Panc1 (cell line): ENCODE results near the gene RNASE7. TPM values are rescaled to one million over a fixed set of nuclear protein-coding genes. Genes with fewer than 3 reads are reported as not detected.

Source experiments
- ATAC-seq: fragments of 200-7000 bp; cut with Tn5 transposase; 2 replicates; pipeline ENCODE4 v1.9.1; 2020; ENCODE audit warnings: mild to moderate bottlenecking, moderate library complexity
- BruUV-seq: library from RNA; stranded (reverse); fragments of 400-500 nt; replicated peaks from 2 replicates; lab custom pipeline; 2021; lab: Mats Ljungman, UMichigan
- CTCF ChIA-PET: fragments of 300-600 bp; sonication (Branson Sonifier 250); formaldehyde crosslinking; loops from one replicate; lab custom pipeline; 2022; ENCODE audit warnings: antibody characterized with exemption; lab: Charles Lee
- POLR2A ChIA-PET: fragments of 300-600 bp; sonication (Branson Sonifier 250); formaldehyde crosslinking; loops from one replicate; lab custom pipeline; 2022; ENCODE audit warnings: antibody characterized with exemption; lab: Charles Lee
- DNase-seq: peaks from one replicate; pipeline ENCODE4 v3.0.0-alpha.2; 2010; ENCODE audit warnings: low read depth, low spot score
- H3K27ac ChIP-seq: 2 replicates; pipeline ENCODE4 v1.5.1; 2011; ENCODE audit warnings: mild to moderate bottlenecking, low read length, inconsistent platforms
- H3K27me3 ChIP-seq: fragments of 200-500 bp; sonication (Bioruptor generic); 2 replicates; pipeline ENCODE4 v1.6.0; 2014; ENCODE audit warnings: low read length, inconsistent platforms; ENCODE audit not compliant: control insufficient read depth, insufficient read depth
- H3K36me3 ChIP-seq: fragments of 200-500 bp; sonication (Bioruptor generic); 2 replicates; pipeline ENCODE4 v1.5.1; 2014; ENCODE audit warnings: inconsistent platforms, mild to moderate bottlenecking, low read length, moderate library complexity; ENCODE audit not compliant: control insufficient read depth, insufficient read depth
- H3K4me1 ChIP-seq: 2 replicates; pipeline ENCODE4 v1.5.1; 2011; ENCODE audit warnings: inconsistent platforms, mild to moderate bottlenecking, low read length, moderate library complexity; ENCODE audit not compliant: control insufficient read depth, insufficient read depth
- H3K4me3 ChIP-seq, 2 experiments: 2 replicates each; pipeline ENCODE4 v1.5.1; 2011 to 2012; ENCODE audit warnings: low read depth in 2 of 2, low read length in 2 of 2, mild to moderate bottlenecking in 2 of 2, inconsistent platforms in 1 of 2, moderate library complexity in 1 of 2
- H3K9me3 ChIP-seq: fragments of 200-500 bp; sonication (Bioruptor generic); 2 replicates; pipeline ENCODE4 v1.5.1; 2014; ENCODE audit warnings: low read depth, mild to moderate bottlenecking, inconsistent platforms, low read length, moderate library complexity; ENCODE audit not compliant: control insufficient read depth, insufficient read depth
- POLR2AphosphoS5 ChIP-seq: IDR thresholded peaks from 2 replicates; pipeline ENCODE4 v1.6.1; 2012; ENCODE audit warnings: mild to moderate bottlenecking, low read depth, low read length, moderate library complexity
- SIN3A ChIP-seq: IDR thresholded peaks from 2 replicates; pipeline ENCODE4 v1.6.1; 2012; ENCODE audit warnings: low read depth, mild to moderate bottlenecking, low read length, moderate library complexity, borderline replicate concordance; ENCODE audit not compliant: insufficient read depth
- TCF7L2 ChIP-seq: IDR thresholded peaks from 2 replicates; pipeline ENCODE4 v1.6.1; 2011; ENCODE audit warnings: mild to moderate bottlenecking, low read depth, low read length, inconsistent platforms
- in situ Hi-C: cut with HindIII; loops from 2 replicates; pipeline ENCODE4 v1.10.0; 2016; ENCODE audit warnings: low sequenced_read_pairs, low pct_unique_long_range_greater_than_20kb
- intact Hi-C: fragments of 100-400 bp; cut with micrococcal nuclease; formaldehyde crosslinking; loops from one replicate; pipeline ENCODE4 v1.10.0; 2022; ENCODE audit not compliant: unreplicated experiment
- total RNA-seq: library from RNA; stranded (reverse); gene quantifications from one replicate; pipeline ENCODE4 v1.2.1, GENCODE V29; 2021; ENCODE audit not compliant: unreplicated experiment
- TF ChIP-seq, protein P1 (sequence below): fragments of 450-650 bp; IDR thresholded peaks from 2 replicates; pipeline ENCODE4 v1.5.1; 2017; ENCODE audit warnings: mild to moderate bottlenecking
- TF ChIP-seq, protein P2 (sequence below), 2 experiments: IDR thresholded peaks; 2 replicates each; pipeline ENCODE4 v1.6.1; 2011 to 2012; ENCODE audit warnings: low read depth in 2 of 2, control low read depth in 1 of 2, low read length in 1 of 2, mild to moderate bottlenecking in 1 of 2, moderate library complexity in 1 of 2; ENCODE audit not compliant: insufficient read depth in 1 of 2

The RNASE7 gene
- total RNA-seq, 1 experiment from 2014 or later = not detected

DNA sequence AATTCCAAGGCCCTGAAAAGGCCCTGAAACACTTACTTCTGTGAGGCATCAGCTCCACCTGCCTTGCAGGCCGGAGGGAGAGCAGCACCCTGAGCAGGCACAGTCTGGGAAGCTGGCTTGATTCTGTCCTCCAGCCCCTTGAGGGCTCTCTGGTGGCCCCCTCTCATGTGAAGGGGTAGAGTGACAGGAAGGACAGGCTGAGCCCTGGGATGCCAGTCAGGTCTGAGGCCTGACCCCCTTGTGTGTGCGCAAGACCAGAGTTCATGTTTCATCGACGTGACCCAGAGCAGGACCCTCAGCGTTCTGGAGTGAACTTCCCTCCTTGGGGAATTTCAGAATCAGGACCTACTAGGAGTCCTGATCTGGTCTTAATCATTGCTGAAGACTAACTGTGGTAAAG is 16.7 kb downstream of the RNASE7 start:
- in situ Hi-C loops = no loop called here
- CTCF ChIA-PET = no interaction called here
- no TSS peak for BruUV-seq
- no peak for DNase-seq
- no peak for TF ChIP-seq SIN3A
- TF ChIP-seq, protein P1, sequence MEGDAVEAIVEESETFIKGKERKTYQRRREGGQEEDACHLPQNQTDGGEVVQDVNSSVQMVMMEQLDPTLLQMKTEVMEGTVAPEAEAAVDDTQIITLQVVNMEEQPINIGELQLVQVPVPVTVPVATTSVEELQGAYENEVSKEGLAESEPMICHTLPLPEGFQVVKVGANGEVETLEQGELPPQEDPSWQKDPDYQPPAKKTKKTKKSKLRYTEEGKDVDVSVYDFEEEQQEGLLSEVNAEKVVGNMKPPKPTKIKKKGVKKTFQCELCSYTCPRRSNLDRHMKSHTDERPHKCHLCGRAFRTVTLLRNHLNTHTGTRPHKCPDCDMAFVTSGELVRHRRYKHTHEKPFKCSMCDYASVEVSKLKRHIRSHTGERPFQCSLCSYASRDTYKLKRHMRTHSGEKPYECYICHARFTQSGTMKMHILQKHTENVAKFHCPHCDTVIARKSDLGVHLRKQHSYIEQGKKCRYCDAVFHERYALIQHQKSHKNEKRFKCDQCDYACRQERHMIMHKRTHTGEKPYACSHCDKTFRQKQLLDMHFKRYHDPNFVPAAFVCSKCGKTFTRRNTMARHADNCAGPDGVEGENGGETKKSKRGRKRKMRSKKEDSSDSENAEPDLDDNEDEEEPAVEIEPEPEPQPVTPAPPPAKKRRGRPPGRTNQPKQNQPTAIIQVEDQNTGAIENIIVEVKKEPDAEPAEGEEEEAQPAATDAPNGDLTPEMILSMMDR = no peak
- TF ChIP-seq TCF7L2 = no peak
- TF ChIP-seq, protein P2, sequence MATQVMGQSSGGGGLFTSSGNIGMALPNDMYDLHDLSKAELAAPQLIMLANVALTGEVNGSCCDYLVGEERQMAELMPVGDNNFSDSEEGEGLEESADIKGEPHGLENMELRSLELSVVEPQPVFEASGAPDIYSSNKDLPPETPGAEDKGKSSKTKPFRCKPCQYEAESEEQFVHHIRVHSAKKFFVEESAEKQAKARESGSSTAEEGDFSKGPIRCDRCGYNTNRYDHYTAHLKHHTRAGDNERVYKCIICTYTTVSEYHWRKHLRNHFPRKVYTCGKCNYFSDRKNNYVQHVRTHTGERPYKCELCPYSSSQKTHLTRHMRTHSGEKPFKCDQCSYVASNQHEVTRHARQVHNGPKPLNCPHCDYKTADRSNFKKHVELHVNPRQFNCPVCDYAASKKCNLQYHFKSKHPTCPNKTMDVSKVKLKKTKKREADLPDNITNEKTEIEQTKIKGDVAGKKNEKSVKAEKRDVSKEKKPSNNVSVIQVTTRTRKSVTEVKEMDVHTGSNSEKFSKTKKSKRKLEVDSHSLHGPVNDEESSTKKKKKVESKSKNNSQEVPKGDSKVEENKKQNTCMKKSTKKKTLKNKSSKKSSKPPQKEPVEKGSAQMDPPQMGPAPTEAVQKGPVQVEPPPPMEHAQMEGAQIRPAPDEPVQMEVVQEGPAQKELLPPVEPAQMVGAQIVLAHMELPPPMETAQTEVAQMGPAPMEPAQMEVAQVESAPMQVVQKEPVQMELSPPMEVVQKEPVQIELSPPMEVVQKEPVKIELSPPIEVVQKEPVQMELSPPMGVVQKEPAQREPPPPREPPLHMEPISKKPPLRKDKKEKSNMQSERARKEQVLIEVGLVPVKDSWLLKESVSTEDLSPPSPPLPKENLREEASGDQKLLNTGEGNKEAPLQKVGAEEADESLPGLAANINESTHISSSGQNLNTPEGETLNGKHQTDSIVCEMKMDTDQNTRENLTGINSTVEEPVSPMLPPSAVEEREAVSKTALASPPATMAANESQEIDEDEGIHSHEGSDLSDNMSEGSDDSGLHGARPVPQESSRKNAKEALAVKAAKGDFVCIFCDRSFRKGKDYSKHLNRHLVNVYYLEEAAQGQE (IDR thresholded peaks at IDR 0.05; ENCODE audit: insufficient read depth in 1 of 2, low read depth in 2 of 2, low read length in 1 of 2) = no peak
- no peak for TF ChIP-seq POLR2AphosphoS5
- H3K27me3 ChIP-seq = no peaks in the 10 kb centered on the region; the same call in none of the 2 replicates
- no peak for ATAC-seq
- POLR2A ChIA-PET = no interaction called here
- H3K36me3 ChIP-seq = no peaks in the 10 kb centered on the region
- intact Hi-C loops = no loop called here
- no peak overlapping the region for H3K27ac ChIP-seq
- no peaks in the 10 kb centered on the region for H3K4me1 ChIP-seq
- H3K9me3 ChIP-seq = no peaks in the 10 kb centered on the region
- no peak overlapping the region for H3K4me3 ChIP-seq

DNA sequence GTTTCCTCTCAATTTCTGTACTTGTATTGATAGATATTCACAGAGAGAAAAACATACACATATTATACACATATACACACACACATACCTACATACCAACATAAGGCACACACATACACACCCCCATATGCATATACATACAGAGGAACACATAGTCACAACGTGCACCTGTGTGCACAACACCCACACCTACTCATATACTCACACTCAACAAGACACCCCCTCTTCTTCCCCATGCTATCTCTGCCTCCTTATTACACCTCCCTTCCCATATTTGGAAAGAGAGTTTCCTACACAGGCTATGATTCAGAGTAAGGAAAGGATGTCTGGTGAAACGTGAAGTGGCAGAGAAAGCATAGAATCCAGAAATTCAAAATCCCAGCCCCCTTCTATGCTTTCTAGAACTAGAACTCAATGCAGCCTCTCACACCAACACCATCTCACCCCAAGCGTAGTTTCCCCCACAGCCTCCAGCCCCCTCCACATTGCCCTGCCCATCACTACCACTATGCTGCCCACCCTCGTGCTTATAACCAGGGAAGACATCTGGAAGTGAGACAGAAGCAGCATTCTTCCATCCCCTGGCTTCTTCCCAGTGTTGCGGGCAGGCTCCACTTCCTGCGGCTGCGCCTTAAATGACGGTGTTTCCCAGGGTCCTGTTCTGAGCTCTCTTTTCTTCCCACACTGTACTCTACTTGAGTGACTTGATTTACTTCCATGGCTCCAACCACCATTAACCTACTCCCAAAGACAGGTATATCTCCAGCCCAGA is 17.9 kb downstream of the RNASE7 start:
- POLR2A ChIA-PET = no interaction called here
- no peaks in the 10 kb centered on the region for H3K36me3 ChIP-seq
- DNase-seq (no peak), ATAC-seq (no peak)
- in situ Hi-C loops = no loop called here
- H3K4me3 ChIP-seq = no peak overlapping the region
- intact Hi-C loops = no loop called here
- no peaks in the 10 kb centered on the region; the same call in none of the 2 replicates for H3K27me3 ChIP-seq
- no peak overlapping the region for H3K27ac ChIP-seq
- H3K4me1 ChIP-seq = no peaks in the 10 kb centered on the region
- BruUV-seq = no TSS peak
- CTCF ChIA-PET = no interaction called here
- no peaks in the 10 kb centered on the region for H3K9me3 ChIP-seq
- TF ChIP-seq, protein P2 (IDR thresholded peaks at IDR 0.05; ENCODE audit: insufficient read depth in 1 of 2, low read depth in 2 of 2, low read length in 1 of 2) = no peak
- TF ChIP-seq TCF7L2 = no peak
- TF ChIP-seq SIN3A = no peak
- no peak for TF ChIP-seq POLR2AphosphoS5
- TF ChIP-seq, protein P1 = no peak
